H1 (cell line): ENCODE data around the gene ZNF20. TPM values are rescaled to one million over a fixed set of nuclear protein-coding genes. Genes with fewer than 3 reads are reported as not detected.

Experiments
- BCL11A ChIP-seq, 2 experiments: IDR thresholded peaks; one replicate each; pipeline ENCODE4 v1.6.1; 2011; ENCODE audit warnings: low read depth in 2 of 2, low read length in 2 of 2, mild to moderate bottlenecking in 2 of 2
- CBX8 ChIP-seq: fragments of 300-800, 300-1000 bp; sonication (generic); IDR thresholded peaks from 2 replicates; pipeline ENCODE4 v1.7.1; 2016; ENCODE audit warnings: low read depth, low read length, borderline replicate concordance
- CHD1 ChIP-seq: IDR thresholded peaks from 2 replicates; pipeline ENCODE4 v1.6.1; 2012; ENCODE audit warnings: low read depth, low read length, improper control_type of control experiment
- CREB1 ChIP-seq: IDR thresholded peaks from 2 replicates; pipeline ENCODE4 v1.6.1; 2012; ENCODE audit warnings: inconsistent platforms
- CTBP2 ChIP-seq: IDR thresholded peaks from 2 replicates; pipeline ENCODE4 v1.7.0; 2011; ENCODE audit warnings: borderline replicate concordance, mild to moderate bottlenecking, moderate library complexity, mixed read lengths, low read length; ENCODE audit not compliant: insufficient read depth, insufficient read length
- EZH2 ChIP-seq: fragments of 200-600 bp; sonication (generic); IDR thresholded peaks from 2 replicates; pipeline ENCODE4 v1.7.1; 2012; ENCODE audit warnings: low read depth, mild to moderate bottlenecking, moderate library complexity, low read length, inconsistent platforms; ENCODE audit not compliant: severe bottlenecking
- GTF2F1 ChIP-seq: IDR thresholded peaks from 2 replicates; pipeline ENCODE4 v1.6.1; 2012; ENCODE audit warnings: low read depth, low read length, improper control_type of control experiment, borderline replicate concordance
- JUN ChIP-seq: IDR thresholded peaks from 2 replicates; pipeline ENCODE4 v1.6.1; 2011; ENCODE audit warnings: low read depth, mild to moderate bottlenecking, improper control_type of control experiment, low read length
- KDM1A ChIP-seq: fragments of 200-600, 300-600 bp; sonication (generic); IDR thresholded peaks from 2 replicates; pipeline ENCODE4 v1.7.1; 2016; ENCODE audit warnings: mild to moderate bottlenecking, low read length, borderline replicate concordance
- NRF1 ChIP-seq: IDR thresholded peaks from 2 replicates; pipeline ENCODE4 v1.6.1; 2011; ENCODE audit warnings: mild to moderate bottlenecking, low read depth, low read length, improper control_type of control experiment
- POLR2A ChIP-seq, 2 experiments: IDR thresholded peaks; 1 replicate in 1 of 2; 2 replicates in 1 of 2; pipeline ENCODE4 v1.6.1; 2011; ENCODE audit warnings: low read depth in 2 of 2, low read length in 2 of 2, mild to moderate bottlenecking in 2 of 2; ENCODE audit errors: control extremely low read depth in 1 of 2
- POLR2AphosphoS5 ChIP-seq: IDR thresholded peaks from 2 replicates; pipeline ENCODE4 v1.6.1; 2011; ENCODE audit warnings: low read depth, low read length
- RFX5 ChIP-seq: IDR thresholded peaks from 2 replicates; pipeline ENCODE4 v1.6.1; 2011; ENCODE audit warnings: low read depth, low read length, improper control_type of control experiment, borderline replicate concordance
- RXRA ChIP-seq: IDR thresholded peaks from 2 replicates; pipeline ENCODE4 v1.6.1; 2011; ENCODE audit warnings: low read depth, mild to moderate bottlenecking, low read length, moderate library complexity; ENCODE audit not compliant: insufficient read depth
- SIN3A ChIP-seq, 2 experiments: IDR thresholded peaks in 1 of 2; conservative IDR thresholded peaks in 1 of 2; 2 replicates each; pipeline ENCODE4 v1.6.1; 2011 to 2012; ENCODE audit warnings: low read length in 2 of 2, improper control_type of control experiment in 1 of 2, low read depth in 1 of 2, mild to moderate bottlenecking in 1 of 2
- SIX5 ChIP-seq: IDR thresholded peaks from 2 replicates; pipeline ENCODE4 v1.6.1; 2011; ENCODE audit warnings: mild to moderate bottlenecking, low read depth, low read length
- SP2 ChIP-seq: IDR thresholded peaks from 2 replicates; pipeline ENCODE4 v1.6.1; 2012; ENCODE audit warnings: mild to moderate bottlenecking, low read length, inconsistent platforms
- SUZ12 ChIP-seq: fragments of 200-600 bp; sonication (generic); IDR thresholded peaks from 2 replicates; pipeline ENCODE4 v1.6.1; 2012; ENCODE audit warnings: mild to moderate bottlenecking, inconsistent platforms, low read length, moderate library complexity, mixed read lengths
- YY1 ChIP-seq: IDR thresholded peaks from 2 replicates; pipeline ENCODE4 v1.6.1; 2011; ENCODE audit warnings: low read depth, mild to moderate bottlenecking, low read length
- polyA plus RNA-seq, 7 experiments: library from polyadenylated mRNA; depleted of rRNA in 3 of 7; stranded (reverse) in 5 of 7; unstranded in 2 of 7; fragments of >200 nt in 5 of 7; fragments of 200-250 nt in 2 of 7; gene quantifications; 1 replicate in 5 of 7; 2 replicates in 1 of 7; 4 replicates in 1 of 7; pipeline versions ENCODE4 v1.2.1 to v1.2.3, GENCODE V29; 2011 to 2013; ENCODE audit warnings: missing spikeins in 2 of 7, mixed read lengths in 2 of 7
- total RNA-seq: library from RNA; stranded (reverse); fragmentation: NEBNext Ultra II Directional; extraction: Animal tissue kit (Norgen Biotek cat#: 25700); gene quantifications from 2 replicates; pipeline ENCODE4 v1.2.1, GENCODE V29; 2021

The ZNF20 gene
- total and polyA plus RNA-seq, 2 of the 8 experiments (the other 6 are each of a cell fraction or from before 2014, with no cell fraction given), result 1.6 to 9.0 TPM

DNA sequence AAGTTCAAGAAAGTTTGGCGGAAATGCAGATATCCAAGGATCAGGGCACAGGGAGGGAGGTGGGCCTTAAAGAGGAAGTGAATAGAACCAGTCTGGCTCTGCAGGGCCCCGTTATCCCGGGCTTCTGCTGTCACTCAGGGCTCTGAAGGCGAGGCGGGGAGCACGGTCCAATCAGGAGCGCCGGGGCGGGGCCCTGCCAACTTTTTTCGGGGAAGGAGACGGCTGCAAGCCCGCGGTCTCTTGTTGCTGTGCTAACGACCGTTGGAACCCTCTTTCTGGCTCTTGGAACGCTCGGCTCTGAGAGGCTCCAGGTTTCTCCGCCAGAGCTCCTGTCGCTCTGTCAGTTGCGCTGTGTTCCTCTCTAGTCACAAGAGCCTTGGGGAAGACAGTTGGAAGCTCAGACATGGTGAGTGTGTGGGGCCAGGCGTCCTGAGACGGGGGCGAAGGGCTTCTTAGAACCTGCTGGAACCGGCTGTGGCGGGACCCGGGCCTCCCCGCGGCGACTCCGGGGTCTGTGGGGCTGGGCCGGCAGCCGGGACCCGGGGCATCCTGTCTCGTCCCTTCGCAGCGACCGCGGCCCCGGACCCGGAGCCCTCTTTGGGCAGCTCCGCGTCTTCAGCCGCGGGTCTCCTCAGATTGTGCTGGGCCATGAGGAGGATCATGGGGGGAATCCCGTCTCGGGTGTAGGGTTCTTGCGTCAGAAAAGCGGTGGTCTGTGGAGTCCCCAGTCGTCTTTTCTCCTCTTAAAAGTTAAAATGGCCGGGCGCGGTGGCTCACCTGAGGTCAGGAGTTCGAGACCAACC lies 47.9 kb downstream of the ZNF20 start (continued):
- TF ChIP-seq NRF1 (no peak), RFX5 (no peak), EZH2 (no peak), RXRA (no peak), KDM1A (no peak; the same call in 1 of the 2 replicates), SP2 (no peak), SIN3A (conservative IDR thresholded peaks at IDR 0.05 in 1 of 2, IDR thresholded peaks at IDR 0.05 in 1 of 2; ENCODE audit: low read depth in 1 of 2, low read length in 2 of 2) (no peak; a peak in 1 of 4 replicates), SIX5 (no peak), CHD1 (no peak), YY1 (peak; percentile 65; the same call in 1 of the 2 replicates), POLR2A (IDR thresholded peaks at IDR 0.05; ENCODE audit: control extremely low read depth in 1 of 2, low read depth in 2 of 2, low read length in 2 of 2) (peak; percentile 74 to 95), BCL11A (IDR thresholded peaks at IDR 0.05; ENCODE audit: low read depth in 2 of 2, low read length in 2 of 2) (no peak), GTF2F1 (no peak), CBX8 (no peak), POLR2AphosphoS5 (peak; percentile 77), CREB1 (no peak), JUN (no peak), SUZ12 (no peak), CTBP2 (no peak)
